Left renal pelvis (tissue), 4 donors: ENCODE results near the gene OXLD1. TPM values are rescaled to one million over a fixed set of nuclear protein-coding genes. Genes with fewer than 3 reads are reported as not detected.
"Not testable (repeated sequence)": the region's sequence is repeated elsewhere in the genome, so short reads cannot be mapped to it uniquely, and the experiment has no call there.

Experiments used
- DNase-seq, 4 donors: peaks; one replicate each; pipeline ENCODE4 v3.0.0-alpha.2; 2013; ENCODE audit warnings: low read depth in 4 of 4, low spot score in 3 of 4
- polyA plus RNA-seq, 4 donors: library from polyadenylated mRNA; unstranded; fragments of 120-200 nt; gene quantifications; one replicate each; pipeline ENCODE4 v1.2.1, GENCODE V29; 2013; ENCODE audit not compliant: insufficient read length in 4 of 4

The OXLD1 gene
- polyA plus RNA-seq, 4 donors = 9.6 to 21.6 (median 12.3) TPM

DNA sequence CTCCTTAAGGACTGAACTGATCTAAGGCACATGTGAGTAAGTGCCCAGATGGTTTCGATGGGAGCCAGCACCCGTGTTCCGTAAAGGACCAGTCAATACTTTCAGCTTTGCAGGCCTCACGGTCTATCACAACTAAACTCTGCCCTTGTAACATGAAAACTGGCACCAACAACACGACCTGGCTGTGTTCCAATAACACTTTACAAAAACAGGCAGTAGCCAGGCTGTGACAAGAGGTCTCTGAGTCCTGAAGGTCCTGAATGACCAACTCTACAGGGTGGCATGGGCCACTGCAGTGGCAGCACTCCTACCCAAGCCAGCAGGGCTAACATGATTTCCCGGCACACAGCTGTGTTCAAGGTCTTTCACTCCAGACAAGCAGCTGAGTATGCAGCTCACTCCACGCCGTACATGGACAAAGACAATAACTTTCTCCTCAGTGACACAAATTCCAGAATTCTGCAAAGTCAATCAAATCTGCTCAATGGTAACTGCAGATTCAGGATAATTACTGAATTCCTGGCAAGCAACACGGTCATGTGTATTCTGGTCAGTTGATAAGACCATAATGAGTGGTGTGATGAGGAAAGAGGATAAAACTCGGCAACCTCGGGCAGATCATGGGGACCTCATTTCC lies 44.8 kb downstream of the OXLD1 start:
- no peak for DNase-seq

GRCh38 chr17:81618307-81618706 lies 48.1 kb downstream of the OXLD1 start:
- DNase-seq = not testable (repeated sequence)

DNA sequence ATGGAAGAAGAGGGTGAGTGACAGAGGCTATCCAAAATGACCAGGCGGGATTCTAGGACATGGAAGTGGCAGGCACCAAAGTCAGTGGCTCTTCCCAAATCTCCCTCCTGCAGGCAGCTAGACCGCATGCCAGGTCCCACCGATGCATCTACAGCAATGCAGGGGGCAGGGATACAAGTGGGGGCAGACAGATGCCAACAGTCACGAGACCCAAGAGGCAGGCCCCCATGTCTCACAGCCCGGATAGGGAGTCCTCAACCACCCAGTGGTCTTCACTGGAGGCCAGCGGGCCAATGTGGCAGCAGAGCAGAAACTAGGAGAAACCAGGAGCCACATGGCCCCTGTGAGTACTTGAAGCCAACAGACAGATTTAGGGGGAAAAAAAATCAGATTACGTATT lies 49.5 kb downstream of the OXLD1 start:
- no peak for DNase-seq

DNA sequence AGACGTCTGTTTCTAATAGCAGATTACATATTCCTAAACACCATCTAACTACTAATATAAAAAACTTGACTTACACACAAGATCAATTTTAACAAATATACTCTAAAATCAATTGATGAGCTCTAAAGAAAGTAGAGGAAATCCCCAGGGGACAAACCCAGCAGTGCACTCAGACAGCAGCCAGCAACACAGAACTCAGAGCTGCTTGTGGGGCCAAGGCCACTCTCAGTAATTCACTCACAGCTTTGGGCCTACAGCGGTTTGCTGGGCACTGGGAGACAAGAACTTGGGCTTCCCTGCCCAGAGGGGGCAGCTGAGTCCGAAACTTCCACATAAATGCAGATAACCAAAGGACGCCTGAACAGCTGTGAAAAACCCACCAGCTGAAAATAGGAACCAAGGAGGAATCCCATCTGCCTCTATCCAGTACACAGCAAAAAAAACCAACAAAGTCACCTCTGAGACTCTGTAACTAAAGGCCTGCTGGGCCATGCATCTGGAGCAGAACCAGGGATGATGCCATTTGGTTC lies 50.9 kb downstream of the OXLD1 start:
- no peak for DNase-seq

Other genes starting within 250 kb of the OXLD1 start
- 1,000 to 10,000 TPM; 2,973 to 3,218 (median 3,183) TPM for gene ACTG1, start 153.8 kb downstream of the OXLD1 start, polyA plus RNA-seq
- gene FSCN2, start 138.2 kb downstream of the OXLD1 start, polyA plus RNA-seq = 1 to 10 TPM; 1.2 to 2.5 (median 1.7) TPM
- gene FAAP100, start 114.3 kb downstream of the OXLD1 start, polyA plus RNA-seq = 10 to 100 TPM; 19.0 to 37.2 (median 24.3) TPM
- gene NPLOC4, start 29.5 kb downstream of the OXLD1 start, polyA plus RNA-seq = 10 to 100 TPM; 45.0 to 70.0 (median 57.1) TPM
- 1 to 10 TPM; 2.0 to 6.9 (median 2.2) TPM for gene TSPAN10, start 29.4 kb downstream of the OXLD1 start, polyA plus RNA-seq
- 10 to 100 TPM in 3 of 4 donors, 1 to 10 TPM in 1; 6.2 to 15.0 (median 13.1) TPM for gene PDE6G, start 10.1 kb downstream of the OXLD1 start, polyA plus RNA-seq
- gene CCDC137, start 132 bp upstream of the OXLD1 start, polyA plus RNA-seq = 10 to 100 TPM in 3 of 4 donors, 1 to 10 TPM in 1; 9.6 to 18.5 (median 14.0) TPM
- 10 to 100 TPM; 34.7 to 52.6 (median 43.6) TPM for gene ARL16, start 17.2 kb upstream of the OXLD1 start, polyA plus RNA-seq
- gene HGS, start 17.4 kb upstream of the OXLD1 start, polyA plus RNA-seq = 100 to 1,000 TPM in 1 of 4 donors, 10 to 100 TPM in 3; 88.9 to 110 (median 96.0) TPM
- gene MRPL12, start 36.8 kb upstream of the OXLD1 start, polyA plus RNA-seq = 10 to 100 TPM; 26.8 to 53.8 (median 41.6) TPM
- 10 to 100 TPM in 3 of 4 donors, 1 to 10 TPM in 1; 7.1 to 20.5 (median 12.5) TPM for gene SLC25A10, start 45.7 kb upstream of the OXLD1 start, polyA plus RNA-seq
- gene GCGR, start 137.5 kb upstream of the OXLD1 start, polyA plus RNA-seq = 10 to 100 TPM in 2 of 4 donors, 1 to 10 TPM in 2; 1.2 to 18.6 (median 9.1) TPM
- 100 to 1,000 TPM in 1 of 4 donors, 10 to 100 TPM in 3; 76.5 to 114 (median 90.4) TPM for gene MCRIP1, start 166.7 kb upstream of the OXLD1 start, polyA plus RNA-seq
- under 1 TPM in 3 of 4 donors, not detected in 1; 0.14 to 0.58 (median 0.26) TPM for gene PPP1R27, start 168.4 kb upstream of the OXLD1 start, polyA plus RNA-seq
- gene P4HB, start 193.9 kb upstream of the OXLD1 start, polyA plus RNA-seq = 100 to 1,000 TPM; 409 to 482 (median 447) TPM
- 100 to 1,000 TPM; 165 to 238 (median 183) TPM for gene ARHGDIA, start 204.7 kb upstream of the OXLD1 start, polyA plus RNA-seq
- gene ALYREF, start 225.0 kb upstream of the OXLD1 start, polyA plus RNA-seq = 10 to 100 TPM; 66.2 to 85.2 (median 73.7) TPM
- gene ANAPC11, start 225.1 kb upstream of the OXLD1 start, polyA plus RNA-seq = 100 to 1,000 TPM in 1 of 4 donors, 10 to 100 TPM in 3; 69.4 to 105 (median 73.2) TPM
- 1 to 10 TPM in 1 of 4 donors, under 1 TPM in 3; 0.33 to 1.4 (median 0.50) TPM for gene NPB, start 235.6 kb upstream of the OXLD1 start, polyA plus RNA-seq
- 10 to 100 TPM; 13.4 to 47.8 (median 41.3) TPM for gene PCYT2, start 244.8 kb upstream of the OXLD1 start, polyA plus RNA-seq